H9 (cell line): Measurements from ENCODE around the gene SRPK3. TPM values are rescaled to one million over a fixed set of nuclear protein-coding genes. Genes with fewer than 3 reads are reported as not detected.
"Not testable (repeated sequence)": the region's sequence is repeated elsewhere in the genome, so short reads cannot be mapped to it uniquely, and the experiment has no call there.

Experiments
- DNase-seq: peaks from one replicate; pipeline ENCODE4 v3.0.0-alpha.2; 2017
- H2AFZ ChIP-seq: one replicate; pipeline ENCODE4 v1.6.1; 2013; ENCODE audit warnings: mild to moderate bottlenecking, low read length, control low read depth, moderate library complexity
- H2AK5ac ChIP-seq: 2 replicates; pipeline ENCODE4 v1.6.1; 2013; ENCODE audit warnings: low read length, control low read depth, mixed read lengths; ENCODE audit not compliant: insufficient read length
- H2BK120ac ChIP-seq: one replicate; pipeline ENCODE4 v1.6.1; 2013; ENCODE audit warnings: low read depth, mild to moderate bottlenecking, low read length, control low read depth, inconsistent platforms; ENCODE audit not compliant: poor library complexity, severe bottlenecking
- H2BK12ac ChIP-seq: 2 replicates; pipeline ENCODE4 v1.6.1; 2013; ENCODE audit warnings: low read length, control low read depth, mixed read lengths, low read depth; ENCODE audit not compliant: insufficient read length
- H2BK15ac ChIP-seq: 2 replicates; pipeline ENCODE4 v1.6.1; 2013; ENCODE audit warnings: low read depth, low read length, control low read depth
- H2BK20ac ChIP-seq: one replicate; pipeline ENCODE4 v1.6.1; 2013; ENCODE audit warnings: low read depth, mild to moderate bottlenecking, low read length, control low read depth, inconsistent platforms; ENCODE audit not compliant: poor library complexity, severe bottlenecking
- H2BK5ac ChIP-seq: 2 replicates; pipeline ENCODE4 v1.6.1; 2013; ENCODE audit warnings: low read length, control low read depth, mixed read lengths; ENCODE audit not compliant: insufficient read length
- H3K14ac ChIP-seq: 2 replicates; pipeline ENCODE4 v1.6.1; 2013; ENCODE audit warnings: low read length, control low read depth; ENCODE audit not compliant: insufficient read depth
- H3K18ac ChIP-seq: 2 replicates; pipeline ENCODE4 v1.6.1; 2013; ENCODE audit warnings: low read depth, mild to moderate bottlenecking, mixed read lengths, low read length, control low read depth; ENCODE audit not compliant: insufficient read length
- H3K23ac ChIP-seq: 2 replicates; pipeline ENCODE4 v1.6.1; 2013; ENCODE audit warnings: low read length, control low read depth, mixed read lengths, low read depth; ENCODE audit not compliant: insufficient read length
- H3K23me2 ChIP-seq: 2 replicates; pipeline ENCODE4 v1.6.1; 2013; ENCODE audit warnings: low read depth, mild to moderate bottlenecking, mixed read lengths, low read length, control low read depth; ENCODE audit not compliant: insufficient read length, poor library complexity, severe bottlenecking
- H3K27ac ChIP-seq: 2 replicates; pipeline ENCODE4 v1.5.1; 2013; ENCODE audit warnings: low read length, control low read depth, mixed read lengths, low read depth; ENCODE audit not compliant: insufficient read length
- H3K27me3 ChIP-seq: 2 replicates; pipeline ENCODE4 v1.6.1; 2013; ENCODE audit warnings: low read length, control low read depth, inconsistent platforms; ENCODE audit not compliant: insufficient read depth
- H3K4ac ChIP-seq: 2 replicates; pipeline ENCODE4 v1.6.1; 2013; ENCODE audit warnings: low read depth, mild to moderate bottlenecking, control low read depth, inconsistent platforms, low read length, moderate library complexity
- H3K4me1 ChIP-seq: 2 replicates; pipeline ENCODE4 v1.6.1; 2013; ENCODE audit warnings: low read length, control low read depth, inconsistent platforms; ENCODE audit not compliant: insufficient read depth
- H3K4me2 ChIP-seq: 2 replicates; pipeline ENCODE4 v1.6.1; 2013; ENCODE audit warnings: low read length, control low read depth, mixed read lengths; ENCODE audit not compliant: insufficient read length, insufficient read depth
- H3K56ac ChIP-seq: 2 replicates; pipeline ENCODE4 v1.6.1; 2013; ENCODE audit warnings: low read depth, mild to moderate bottlenecking, mixed read lengths, low read length, control low read depth; ENCODE audit not compliant: insufficient read length
- H3K79me1 ChIP-seq: 2 replicates; pipeline ENCODE4 v1.6.1; 2013; ENCODE audit warnings: low read depth, mild to moderate bottlenecking, moderate library complexity, low read length, control low read depth, inconsistent platforms; ENCODE audit not compliant: insufficient read depth, poor library complexity, severe bottlenecking
- H3K79me2 ChIP-seq: 2 replicates; pipeline ENCODE4 v1.6.1; 2013; ENCODE audit warnings: low read length, control low read depth, inconsistent platforms; ENCODE audit not compliant: insufficient read depth
- H3K9ac ChIP-seq: 2 replicates; pipeline ENCODE4 v1.6.1; 2013; ENCODE audit warnings: low read length, control low read depth, mixed read lengths; ENCODE audit not compliant: insufficient read length; ENCODE audit errors: extremely low read depth
- H3K9me3 ChIP-seq: one replicate; pipeline ENCODE4 v1.6.1; 2013; ENCODE audit warnings: low read depth, low read length, inconsistent platforms; ENCODE audit not compliant: control insufficient read depth
- H3T11ph ChIP-seq: one replicate; pipeline ENCODE4 v1.6.1; 2013; ENCODE audit warnings: mild to moderate bottlenecking, low read length, control low read depth, inconsistent platforms
- H4K20me1 ChIP-seq: one replicate; pipeline ENCODE4 v1.6.1; 2013; ENCODE audit not compliant: control insufficient read depth, insufficient read length, insufficient read depth
- H4K5ac ChIP-seq: 2 replicates; pipeline ENCODE4 v1.6.1; 2013; ENCODE audit warnings: low read depth, mild to moderate bottlenecking, mixed read lengths, low read length, control low read depth; ENCODE audit not compliant: insufficient read length
- H4K8ac ChIP-seq: replicated peaks from 2 replicates; pipeline ENCODE4 v1.6.1; 2013; ENCODE audit warnings: low read length, control low read depth, mixed read lengths, low read depth; ENCODE audit not compliant: insufficient read length
- H4K91ac ChIP-seq: 2 replicates; pipeline ENCODE4 v1.6.1; 2013; ENCODE audit warnings: low read depth, mild to moderate bottlenecking, moderate library complexity, mixed read lengths, low read length, control low read depth; ENCODE audit not compliant: insufficient read length
- H3K27ac Mint-ChIP-seq, 3 experiments: 2 replicates in 2 of 3; 3 replicates in 1 of 3; pipeline ENCODE4 v1.8.0; 2020 to 2021; ENCODE audit warnings: mixed read lengths in 3 of 3, mild to moderate bottlenecking in 1 of 3, moderate library complexity in 1 of 3
- H3K27me3 Mint-ChIP-seq: 2 replicates; pipeline ENCODE4 v1.8.0; 2021; ENCODE audit warnings: low read depth, mild to moderate bottlenecking, moderate library complexity, mixed read lengths
- H3K36me3 Mint-ChIP-seq, 3 experiments: 2 replicates in 2 of 3; 3 replicates in 1 of 3; pipeline ENCODE4 v1.8.0; 2020 to 2021; ENCODE audit warnings: low read depth in 3 of 3, mixed read lengths in 3 of 3; ENCODE audit not compliant: insufficient read depth in 1 of 3
- H3K4me1 Mint-ChIP-seq, 2 experiments: 2 replicates each; pipeline ENCODE4 v1.8.0; 2020; ENCODE audit warnings: mixed read lengths in 2 of 2
- H3K4me3 Mint-ChIP-seq, 2 experiments: 2 replicates in 1 of 2; 3 replicates in 1 of 2; pipeline ENCODE4 v1.8.0; 2020 to 2021; ENCODE audit warnings: mild to moderate bottlenecking in 2 of 2, mixed read lengths in 2 of 2, moderate library complexity in 1 of 2
- H3K9me3 Mint-ChIP-seq, 2 experiments: 2 replicates in 1 of 2; 3 replicates in 1 of 2; pipeline ENCODE4 v1.8.0; 2020; ENCODE audit warnings: mild to moderate bottlenecking in 2 of 2, mixed read lengths in 2 of 2, moderate library complexity in 1 of 2
- WGBS: extraction: QIAGEN DNeasy Blood & Tissue Kit; methylation state at CpG from one replicate; pipeline ENCODE4 v1.1.7; 2013; ENCODE audit warnings: missing lambda C conversion rate, low lambda C conversion rate, mixed read lengths; ENCODE audit not compliant: insufficient read length; ENCODE audit errors: extremely low coverage; 5-methylcytosine and 5-hydroxymethylcytosine counted together
- total RNA-seq: library from RNA; stranded (reverse); gene quantifications from 2 replicates; pipeline ENCODE4 v1.2.1, GENCODE V29; 2021

Gene SRPK3
- total RNA-seq, 1 experiment from 2014 or later: not detected

- not testable (repeated sequence) for H3K18ac ChIP-seq, H3K4me1 ChIP-seq, H3K23me2 ChIP-seq, H3K4me3 Mint-ChIP-seq, H3T11ph ChIP-seq, H2BK12ac ChIP-seq, H4K20me1 ChIP-seq, H3K4ac ChIP-seq, H3K4me2 ChIP-seq, H3K27ac Mint-ChIP-seq, H3K79me2 ChIP-seq, H4K5ac ChIP-seq, DNase-seq, H2AFZ ChIP-seq, H3K9ac ChIP-seq, H3K56ac ChIP-seq, H2BK20ac ChIP-seq, H2BK15ac ChIP-seq, H3K36me3 Mint-ChIP-seq, H3K79me1 ChIP-seq, H2BK120ac ChIP-seq, H3K27me3 ChIP-seq, H3K14ac ChIP-seq, H3K27ac ChIP-seq, H4K8ac ChIP-seq, H2BK5ac ChIP-seq, H3K23ac ChIP-seq, H4K91ac ChIP-seq, H2AK5ac ChIP-seq, H3K4me1 Mint-ChIP-seq
- peaks cover 16% of the 10 kb centered on the region for H3K27me3 Mint-ChIP-seq
- peaks cover 29% of the 10 kb centered on the region for H3K9me3 ChIP-seq
- no CpG with 5 or more reads among the region's 7 CpGs for WGBS
- H3K9me3 Mint-ChIP-seq: peaks cover 73 to 87% of the 10 kb centered on the region in 2 experiments
Observed at GRCh38 chrX:153749017-153749416, 31.8 kb upstream of the SRPK3 start.
